Panc1 (cell line): Measurements from ENCODE around the gene RELA.
"Not testable (repeated sequence)": the region's sequence is repeated elsewhere in the genome, so short reads cannot be mapped to it uniquely, and the experiment has no call there.

Source experiments
- CTCF ChIP-seq: fragments of 450-650 bp; IDR thresholded peaks from 2 replicates; pipeline ENCODE4 v1.5.1; 2017; ENCODE audit warnings: mild to moderate bottlenecking
- TCF7L2 ChIP-seq: IDR thresholded peaks from 2 replicates; pipeline ENCODE4 v1.6.1; 2011; ENCODE audit warnings: mild to moderate bottlenecking, low read depth, low read length, inconsistent platforms

- TF ChIP-seq CTCF, TCF7L2: not testable (repeated sequence)
These were observed 1.8 kb downstream of the RELA start for GRCh38 chr11:65660908-65661307.
